ENCODE results near the gene C1QTNF8.

DNA sequence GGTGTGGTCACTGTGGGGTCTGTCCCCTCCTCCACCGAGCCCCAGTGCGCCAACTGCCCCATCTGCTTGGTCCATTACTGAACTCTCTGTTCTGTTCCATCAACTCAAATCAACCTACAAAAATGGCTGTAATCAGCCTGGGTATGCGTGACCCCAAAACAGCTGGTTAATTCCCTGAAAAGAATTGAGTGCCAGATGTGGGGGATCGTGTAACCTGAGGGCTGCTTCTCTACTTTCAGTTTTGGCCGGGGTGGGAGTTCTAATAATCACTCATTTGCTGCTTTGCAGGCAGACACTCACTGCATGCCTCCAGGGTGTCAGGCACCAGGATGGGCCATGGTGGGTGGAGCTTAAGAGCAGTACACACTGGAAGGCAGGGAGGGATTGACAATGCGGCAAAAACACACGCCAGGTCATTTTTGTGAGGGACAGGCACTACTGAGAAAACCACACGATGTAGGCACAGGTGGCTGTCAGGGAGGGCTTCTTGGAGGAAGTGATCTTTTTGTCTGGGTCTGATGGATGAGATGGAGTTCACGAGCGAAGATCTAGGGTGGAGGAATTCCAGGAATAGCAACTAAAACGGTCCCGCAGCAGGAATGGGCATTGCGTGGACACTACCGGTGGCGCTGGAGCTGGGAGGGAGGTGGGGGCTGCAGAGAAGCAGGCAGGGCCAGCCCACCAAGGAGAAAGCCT, 53.8 kb downstream of the C1QTNF8 start:
- TF ChIP-seq, protein P1, sequence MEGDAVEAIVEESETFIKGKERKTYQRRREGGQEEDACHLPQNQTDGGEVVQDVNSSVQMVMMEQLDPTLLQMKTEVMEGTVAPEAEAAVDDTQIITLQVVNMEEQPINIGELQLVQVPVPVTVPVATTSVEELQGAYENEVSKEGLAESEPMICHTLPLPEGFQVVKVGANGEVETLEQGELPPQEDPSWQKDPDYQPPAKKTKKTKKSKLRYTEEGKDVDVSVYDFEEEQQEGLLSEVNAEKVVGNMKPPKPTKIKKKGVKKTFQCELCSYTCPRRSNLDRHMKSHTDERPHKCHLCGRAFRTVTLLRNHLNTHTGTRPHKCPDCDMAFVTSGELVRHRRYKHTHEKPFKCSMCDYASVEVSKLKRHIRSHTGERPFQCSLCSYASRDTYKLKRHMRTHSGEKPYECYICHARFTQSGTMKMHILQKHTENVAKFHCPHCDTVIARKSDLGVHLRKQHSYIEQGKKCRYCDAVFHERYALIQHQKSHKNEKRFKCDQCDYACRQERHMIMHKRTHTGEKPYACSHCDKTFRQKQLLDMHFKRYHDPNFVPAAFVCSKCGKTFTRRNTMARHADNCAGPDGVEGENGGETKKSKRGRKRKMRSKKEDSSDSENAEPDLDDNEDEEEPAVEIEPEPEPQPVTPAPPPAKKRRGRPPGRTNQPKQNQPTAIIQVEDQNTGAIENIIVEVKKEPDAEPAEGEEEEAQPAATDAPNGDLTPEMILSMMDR (IDR thresholded peaks at IDR 0.05; ENCODE audit: insufficient read depth, low read length) = no peak
- TF ChIP-seq SPI1 (IDR thresholded peaks at IDR 0.05; ENCODE audit: borderline replicate concordance, low read depth) (no peak), POLR2AphosphoS5 (IDR thresholded peaks at IDR 0.05; ENCODE audit: low read depth) (no peak), GABPA (IDR thresholded peaks at IDR 0.05; ENCODE audit: low read depth) (no peak)
- TF ChIP-seq, protein P2, sequence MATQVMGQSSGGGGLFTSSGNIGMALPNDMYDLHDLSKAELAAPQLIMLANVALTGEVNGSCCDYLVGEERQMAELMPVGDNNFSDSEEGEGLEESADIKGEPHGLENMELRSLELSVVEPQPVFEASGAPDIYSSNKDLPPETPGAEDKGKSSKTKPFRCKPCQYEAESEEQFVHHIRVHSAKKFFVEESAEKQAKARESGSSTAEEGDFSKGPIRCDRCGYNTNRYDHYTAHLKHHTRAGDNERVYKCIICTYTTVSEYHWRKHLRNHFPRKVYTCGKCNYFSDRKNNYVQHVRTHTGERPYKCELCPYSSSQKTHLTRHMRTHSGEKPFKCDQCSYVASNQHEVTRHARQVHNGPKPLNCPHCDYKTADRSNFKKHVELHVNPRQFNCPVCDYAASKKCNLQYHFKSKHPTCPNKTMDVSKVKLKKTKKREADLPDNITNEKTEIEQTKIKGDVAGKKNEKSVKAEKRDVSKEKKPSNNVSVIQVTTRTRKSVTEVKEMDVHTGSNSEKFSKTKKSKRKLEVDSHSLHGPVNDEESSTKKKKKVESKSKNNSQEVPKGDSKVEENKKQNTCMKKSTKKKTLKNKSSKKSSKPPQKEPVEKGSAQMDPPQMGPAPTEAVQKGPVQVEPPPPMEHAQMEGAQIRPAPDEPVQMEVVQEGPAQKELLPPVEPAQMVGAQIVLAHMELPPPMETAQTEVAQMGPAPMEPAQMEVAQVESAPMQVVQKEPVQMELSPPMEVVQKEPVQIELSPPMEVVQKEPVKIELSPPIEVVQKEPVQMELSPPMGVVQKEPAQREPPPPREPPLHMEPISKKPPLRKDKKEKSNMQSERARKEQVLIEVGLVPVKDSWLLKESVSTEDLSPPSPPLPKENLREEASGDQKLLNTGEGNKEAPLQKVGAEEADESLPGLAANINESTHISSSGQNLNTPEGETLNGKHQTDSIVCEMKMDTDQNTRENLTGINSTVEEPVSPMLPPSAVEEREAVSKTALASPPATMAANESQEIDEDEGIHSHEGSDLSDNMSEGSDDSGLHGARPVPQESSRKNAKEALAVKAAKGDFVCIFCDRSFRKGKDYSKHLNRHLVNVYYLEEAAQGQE (IDR thresholded peaks at IDR 0.05; ENCODE audit: insufficient replicate concordance, low read depth) = no peak
